ENCODE measurements around the gene ANKRD24. TPM values are rescaled to one million over a fixed set of nuclear protein-coding genes. Genes with fewer than 3 reads are reported as not detected.
"Not testable (repeated sequence)": the region's sequence is repeated elsewhere in the genome, so short reads cannot be mapped to it uniquely, and the experiment has no call there.

ANKRD24 gene
- 0.22 and 0.40 TPM in 2 replicates for total RNA-seq

DNA sequence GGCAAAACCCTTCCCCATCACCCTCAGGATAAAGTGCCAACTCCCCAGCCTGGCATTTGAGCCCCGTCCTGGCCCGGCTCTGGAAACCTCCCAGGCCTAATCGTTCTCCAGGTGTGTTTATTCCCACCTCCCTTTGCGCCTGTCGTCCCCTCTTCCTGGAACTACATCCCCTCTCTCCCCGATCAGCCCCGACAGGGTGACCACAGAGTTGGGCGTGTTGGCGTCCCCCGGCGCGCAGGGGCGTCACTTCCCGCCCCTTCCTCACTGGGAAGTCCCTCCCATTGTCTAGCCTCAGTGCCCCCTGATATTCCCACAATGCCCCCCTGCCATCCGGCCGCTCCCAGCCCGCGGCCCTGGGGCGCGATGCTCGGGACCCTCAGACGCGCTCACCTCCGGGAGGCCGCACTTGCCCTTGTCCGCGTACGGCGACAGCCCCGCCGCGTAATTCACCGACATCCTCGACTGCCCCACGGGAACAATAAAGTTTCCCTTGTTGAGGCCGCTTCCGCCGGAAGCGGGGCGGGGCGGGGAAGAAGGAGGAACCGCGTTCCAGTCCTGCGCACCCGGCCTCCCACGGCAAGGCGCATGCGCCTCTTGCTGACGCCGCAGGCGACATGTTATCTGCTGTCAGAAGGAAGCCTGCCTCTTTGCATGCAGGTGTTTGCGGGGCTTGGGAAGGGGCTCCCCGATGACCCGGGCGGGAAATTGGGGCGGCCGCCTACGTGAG, at the start of gene ANKRD24, which contains the start of gene SIRT6:
Gene ANKRD24 (plus strand): TSS at position 606 of the 727 bp plus-strand sequence. CDS start 3,737 bp downstream, outside the sequence.
Gene SIRT6 (minus strand): TSS at position 480 of the 727 bp plus-strand sequence. CDS start 24 bp downstream, at position 456.
- peak; percentile 96 to 98 for DNase-seq (ENCODE audit: low read depth in 2 of 2)

DNA sequence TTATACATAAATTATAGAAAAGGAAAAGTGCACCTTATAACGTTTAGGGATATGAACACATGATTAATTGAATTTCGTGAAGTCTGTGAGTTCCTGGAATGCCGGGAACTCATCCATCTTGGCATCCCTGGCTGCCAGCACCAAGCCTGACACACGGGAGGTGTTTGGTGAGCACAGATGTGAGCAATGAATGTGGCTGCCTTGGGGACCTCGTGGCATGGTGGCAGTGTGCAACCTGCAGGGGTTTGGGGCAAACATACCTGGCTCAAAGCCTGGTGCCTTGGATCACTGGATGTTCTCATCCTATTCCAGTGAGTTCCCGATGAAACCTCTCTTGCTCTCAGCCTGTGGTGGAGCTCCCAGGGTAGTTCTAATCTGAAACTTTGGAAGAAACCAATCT, 48.1 kb upstream of the ANKRD24 start:
- DNase-seq (ENCODE audit: low read depth in 2 of 2) = no peak

DNA sequence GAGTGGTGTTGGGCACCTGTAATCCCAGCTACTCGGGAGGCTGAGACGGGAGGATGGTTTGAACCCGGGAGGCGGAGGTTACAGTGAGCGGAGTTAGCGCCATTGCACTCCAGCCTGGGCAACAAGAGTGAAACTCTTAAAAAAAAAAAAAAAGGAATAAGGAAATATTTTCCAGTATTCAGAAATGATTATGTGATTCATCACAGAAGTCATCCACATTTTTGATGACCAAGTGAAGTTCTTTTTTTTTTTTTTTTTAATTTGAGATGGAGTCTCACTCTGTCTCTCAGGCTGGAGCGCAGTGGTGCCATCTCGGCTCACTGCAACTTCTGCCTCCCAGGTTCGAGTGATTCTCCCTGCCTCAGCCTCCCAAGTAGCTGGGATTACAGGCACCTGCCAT, 47.1 kb upstream of the ANKRD24 start:
- DNase-seq (ENCODE audit: low read depth in 2 of 2) = not testable (repeated sequence)

DNA sequence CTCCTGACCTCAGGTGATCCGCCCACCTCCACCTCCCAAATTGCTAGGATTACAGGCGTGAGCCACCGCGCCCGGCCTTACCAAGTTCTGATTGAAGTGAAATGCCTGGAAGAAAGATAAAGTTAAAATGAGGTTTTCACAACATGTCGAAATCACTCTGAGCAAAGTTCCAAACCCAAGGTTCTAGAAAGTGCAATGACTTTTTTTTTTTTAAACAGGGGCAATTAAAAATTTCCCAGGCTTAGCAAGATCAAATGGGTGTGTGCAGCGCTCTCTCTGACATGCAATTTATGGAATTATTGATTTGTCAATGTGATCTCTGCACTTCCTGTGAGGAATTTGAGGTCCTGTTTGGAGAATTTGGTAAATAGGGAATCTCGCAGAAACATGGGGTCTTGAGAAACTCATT, 45.8 kb upstream of the ANKRD24 start:
- DNase-seq (ENCODE audit: low read depth in 2 of 2) = no peak

DNA sequence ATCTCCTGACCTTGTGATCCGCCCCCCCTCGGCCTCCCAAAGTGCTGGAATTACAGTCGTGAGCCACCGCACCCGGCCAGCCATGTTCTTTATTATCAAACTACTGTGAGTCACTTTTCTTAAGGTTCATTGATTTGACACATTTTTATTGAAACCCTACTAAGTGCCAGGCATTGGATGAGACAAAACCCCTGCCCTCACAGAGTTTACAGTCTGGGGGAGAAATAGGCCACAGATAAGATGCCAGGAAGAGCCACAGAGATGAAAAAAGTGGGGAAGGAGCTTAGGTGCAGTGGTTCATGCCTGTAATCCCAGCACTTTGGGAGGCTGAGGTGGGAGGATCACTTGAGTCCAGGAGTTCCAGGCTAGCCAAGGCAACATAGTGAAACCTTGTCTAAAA, 44.0 kb upstream of the ANKRD24 start:
- DNase-seq (ENCODE audit: low read depth in 2 of 2) = no peak

DNA sequence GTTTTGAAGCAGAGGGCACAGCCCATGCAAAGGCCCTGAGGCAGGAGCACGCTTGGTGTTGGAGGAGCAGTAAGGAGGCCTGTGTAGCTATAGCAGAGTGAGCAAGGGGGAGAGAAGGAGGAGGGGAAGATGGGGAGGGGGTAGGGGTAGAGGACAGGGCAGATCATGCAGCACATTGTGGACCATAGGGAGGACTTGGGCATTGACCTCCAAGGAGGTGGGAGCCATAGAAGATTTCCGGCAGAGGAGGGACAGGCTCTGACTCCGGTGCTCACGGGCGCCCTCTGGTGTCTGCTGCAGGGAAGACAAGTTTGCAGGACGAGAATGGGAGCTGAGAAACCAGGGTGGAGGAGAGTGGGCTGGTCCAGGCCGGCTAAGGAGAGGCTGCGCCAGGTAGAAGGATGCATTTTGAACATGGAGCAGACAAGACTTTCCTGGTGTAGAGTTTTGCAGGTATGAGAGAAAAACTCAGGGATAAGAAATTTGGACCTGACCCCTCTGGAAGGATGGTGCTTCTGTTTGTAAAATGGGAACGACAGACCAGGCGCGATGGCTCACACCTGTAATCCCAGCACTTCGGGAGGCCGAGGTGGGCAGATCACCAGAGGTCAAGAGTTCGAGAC, 42.8 kb upstream of the ANKRD24 start:
- peak; percentile 58 to 60 for DNase-seq (ENCODE audit: low read depth in 2 of 2)

DNA sequence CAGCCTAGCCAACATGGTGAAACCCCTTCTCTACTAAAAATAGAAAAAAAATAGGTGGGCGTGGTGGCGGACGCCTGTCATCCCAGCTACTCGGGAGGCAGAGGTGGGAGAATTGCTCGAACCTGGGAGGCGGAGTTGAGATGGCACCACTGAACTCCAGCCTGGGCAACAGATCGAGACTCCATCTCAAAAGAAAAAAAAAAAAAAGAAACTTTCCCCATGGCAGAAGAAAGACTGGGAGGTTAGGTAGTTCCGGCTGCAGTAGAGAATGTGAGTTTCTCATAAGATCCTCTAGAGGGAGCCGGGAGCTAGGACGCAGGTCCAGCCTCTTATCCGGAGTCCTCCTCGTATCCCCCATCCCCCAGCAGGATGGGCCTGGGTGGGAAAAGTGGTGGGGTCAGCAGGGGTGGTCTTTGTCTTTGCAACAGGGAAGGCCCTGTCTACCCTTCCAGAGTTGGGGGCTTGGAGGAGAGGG, 42.2 kb upstream of the ANKRD24 start:
- peak; percentile 72 to 77 for DNase-seq (ENCODE audit: low read depth in 2 of 2)

DNA sequence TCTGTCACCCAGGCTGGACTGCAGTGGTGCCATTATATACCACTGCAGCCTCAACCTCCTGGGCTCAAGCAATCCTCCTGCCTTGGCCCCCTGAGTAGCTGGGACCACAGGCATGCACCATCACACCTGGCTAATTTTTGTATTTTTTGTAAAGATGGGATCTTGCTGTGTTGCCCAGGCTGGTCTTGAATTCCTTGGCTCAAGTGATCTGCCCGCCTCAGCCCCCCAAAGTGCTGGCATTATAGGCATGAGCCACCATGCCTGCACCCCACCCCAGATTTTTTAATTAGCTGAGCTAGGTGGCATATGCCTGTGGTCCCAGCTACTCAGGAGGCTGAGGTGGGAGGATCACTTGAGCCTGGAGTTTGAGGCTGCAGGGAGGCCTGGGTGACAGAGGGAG, 39.6 kb upstream of the ANKRD24 start:
- not testable (repeated sequence) for DNase-seq (ENCODE audit: low read depth in 2 of 2)

DNA sequence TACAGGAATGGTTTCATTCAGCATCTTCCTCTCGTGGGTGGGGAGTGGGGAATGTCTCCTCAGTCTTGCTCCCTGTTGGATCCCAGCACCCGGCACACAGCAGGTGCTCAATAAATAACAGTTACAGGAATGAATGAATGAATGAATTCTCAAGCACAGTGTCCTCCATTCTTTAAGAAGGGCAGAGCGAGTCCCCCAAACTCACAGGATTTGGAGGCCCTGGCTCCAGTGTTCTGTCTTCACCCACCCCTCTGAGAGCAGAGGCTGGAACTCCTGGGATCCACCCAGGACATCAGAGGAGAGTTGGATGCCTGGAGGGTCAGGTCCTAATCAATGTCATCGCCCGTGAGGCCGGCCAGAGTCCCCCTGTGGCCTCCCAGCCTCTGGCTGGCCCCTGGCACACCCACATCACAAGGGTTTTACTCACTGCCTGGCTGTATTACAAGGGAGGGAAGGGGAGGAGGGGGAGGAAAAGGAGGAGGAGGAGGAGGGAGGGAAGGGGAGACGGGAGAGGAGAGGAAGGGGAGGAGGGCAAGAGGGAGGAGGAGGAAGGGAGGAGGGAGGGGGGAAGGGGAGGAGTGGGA, 37.7 kb upstream of the ANKRD24 start:
- peak in 1 of 2 donors; percentile 21 for DNase-seq (ENCODE audit: low read depth in 2 of 2)

DNA sequence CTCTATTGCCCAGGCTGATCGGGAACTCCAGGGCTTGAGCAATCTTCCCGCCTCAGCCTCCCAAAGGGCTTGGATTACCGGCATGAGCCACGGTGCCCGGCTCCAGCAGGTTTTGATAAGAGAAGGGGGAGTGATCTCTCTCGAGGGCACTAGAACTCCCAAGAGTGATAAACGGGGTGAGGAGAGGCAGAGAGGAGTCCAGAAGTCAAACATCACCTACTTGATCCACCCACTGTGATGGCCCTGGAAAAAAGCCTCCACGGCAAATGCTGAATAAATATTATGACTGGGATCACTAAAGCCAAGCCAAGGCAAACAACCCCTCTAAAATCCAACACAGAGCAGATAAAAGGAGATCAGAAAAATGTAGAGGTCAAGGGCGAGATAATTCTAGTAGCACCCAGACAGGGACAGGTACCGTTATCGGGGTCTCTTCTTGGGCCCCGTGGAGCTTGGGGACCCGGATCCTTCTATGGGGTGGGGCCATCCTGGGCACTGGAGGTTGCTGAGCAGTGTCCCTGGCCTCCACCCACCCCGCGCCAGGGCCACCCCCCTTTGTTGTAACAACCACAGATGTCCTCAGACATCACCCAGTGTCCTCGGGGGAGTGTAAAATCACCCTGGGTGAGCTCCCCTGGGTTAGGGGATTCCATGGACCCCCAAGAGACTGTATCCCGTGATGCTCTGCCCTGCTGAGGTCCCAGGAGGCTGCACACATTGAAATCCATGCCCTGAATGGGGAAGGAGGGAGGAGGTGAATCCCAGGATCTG, 32.8 kb upstream of the ANKRD24 start:
- peak in 1 of 2 donors; percentile 16 for DNase-seq (ENCODE audit: low read depth in 2 of 2)

DNA sequence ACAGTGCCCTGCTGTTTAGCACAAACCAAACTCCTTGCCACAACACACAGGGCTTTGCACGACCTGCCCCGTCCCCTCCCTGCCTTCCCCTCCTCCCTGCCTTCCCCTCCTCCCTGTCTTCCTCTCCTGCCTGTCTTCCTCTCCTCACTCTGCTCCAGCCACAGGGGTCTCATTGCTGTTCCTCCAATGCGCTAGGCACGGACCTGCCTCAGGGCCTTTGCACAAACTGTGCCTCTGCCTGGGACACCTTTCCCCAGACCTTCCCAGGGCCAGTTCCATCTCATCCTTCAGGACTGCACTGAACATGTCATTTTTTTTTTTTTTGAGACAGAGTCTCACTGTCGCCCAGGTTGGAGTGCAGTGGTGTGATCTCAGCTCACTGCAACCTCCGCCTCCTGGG, 30.9 kb upstream of the ANKRD24 start:
- no peak for DNase-seq (ENCODE audit: low read depth in 2 of 2)

DNA sequence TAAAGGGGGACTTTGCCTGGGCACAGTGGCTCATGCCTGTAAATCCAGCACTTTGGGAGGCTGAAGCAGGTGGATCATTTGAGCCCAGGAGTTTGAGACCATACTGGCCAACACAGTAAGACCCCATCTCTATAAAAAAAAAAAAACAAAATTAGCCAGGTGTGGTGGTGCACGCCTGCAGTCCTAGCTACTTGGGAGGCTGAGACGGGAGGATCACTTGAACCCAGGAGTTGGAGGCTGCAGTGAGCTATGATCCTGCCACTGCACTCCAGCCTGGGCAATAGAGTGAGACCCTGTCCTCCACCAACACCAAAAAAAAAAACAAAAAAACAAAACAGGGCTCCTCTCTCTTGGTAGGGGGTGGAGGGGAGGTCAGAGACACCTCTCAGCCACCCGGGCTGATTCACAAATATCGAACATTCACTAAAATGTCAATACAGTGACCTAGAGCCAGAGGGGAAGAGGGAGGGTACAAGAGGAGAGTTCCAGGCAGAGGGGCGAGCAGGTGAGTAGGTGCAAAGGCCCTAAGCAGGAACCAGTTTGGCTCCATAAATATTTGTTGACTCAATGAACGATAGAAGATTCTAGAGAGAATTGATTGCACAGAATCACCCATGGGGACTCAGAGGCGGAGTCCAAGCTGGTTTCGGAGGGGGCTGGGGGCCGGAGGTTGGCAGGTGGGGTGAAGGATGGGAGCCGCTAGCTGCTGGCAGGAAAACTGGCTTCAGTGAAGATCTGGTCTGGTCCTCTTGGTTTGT, 30.1 kb upstream of the ANKRD24 start:
- no peak for DNase-seq (ENCODE audit: low read depth in 2 of 2)

DNA sequence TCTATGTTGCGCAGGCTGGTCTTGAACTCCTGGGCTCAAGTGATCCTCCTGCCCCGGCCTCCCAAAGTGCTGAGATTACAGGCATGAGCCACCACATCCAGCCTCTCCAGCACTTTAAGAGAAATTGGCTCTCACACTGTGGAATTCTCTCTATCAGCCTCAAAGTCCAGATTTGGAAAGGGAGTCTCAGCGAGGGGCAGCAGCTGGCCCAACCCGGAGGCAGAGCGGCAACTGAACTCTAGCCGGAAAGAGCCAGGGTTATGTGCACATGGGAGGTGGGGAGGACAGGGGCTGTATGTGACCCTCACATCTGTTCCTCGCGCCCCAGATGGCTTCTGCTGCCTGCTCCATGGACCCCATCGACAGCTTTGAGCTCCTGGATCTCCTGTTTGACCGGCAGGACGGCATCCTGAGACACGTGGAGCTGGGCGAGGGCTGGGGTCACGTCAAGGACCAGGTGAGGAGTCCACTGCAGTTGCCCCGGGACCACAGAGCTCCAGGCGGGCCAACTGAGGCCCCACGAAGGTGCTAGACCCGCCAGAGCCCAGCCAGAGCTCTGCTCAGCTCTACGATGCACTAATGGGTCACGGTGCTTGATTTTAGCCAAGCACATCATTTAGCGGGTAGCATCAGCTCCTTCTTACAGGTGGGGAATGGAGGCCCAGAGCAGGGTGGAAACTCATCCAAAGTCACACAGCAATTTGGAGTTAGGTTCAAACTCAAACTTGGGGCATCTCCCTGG, 27.7 kb upstream of the ANKRD24 start:
- DNase-seq (ENCODE audit: low read depth in 2 of 2) = no peak

DNA sequence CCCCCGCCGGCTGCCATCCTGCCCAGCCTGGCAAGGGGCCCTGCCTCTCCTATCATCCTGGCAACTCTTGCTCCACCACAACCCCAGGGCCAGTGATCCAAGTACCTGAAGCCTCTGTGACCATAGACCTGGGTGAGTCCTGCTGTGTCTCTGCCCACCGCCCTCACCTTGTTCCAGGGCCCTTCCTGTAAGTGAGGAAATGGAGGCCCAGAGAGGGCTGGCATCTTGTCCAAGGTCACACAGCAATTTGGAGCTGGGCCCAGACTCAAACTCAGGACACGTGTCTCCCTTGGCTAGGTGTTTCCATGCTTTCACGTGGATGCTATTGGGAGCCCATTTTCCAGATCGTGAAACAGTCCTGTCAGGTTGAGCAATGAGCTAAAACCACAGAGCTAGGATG, 25.3 kb upstream of the ANKRD24 start:
- DNase-seq (ENCODE audit: low read depth in 2 of 2) = no peak

DNA sequence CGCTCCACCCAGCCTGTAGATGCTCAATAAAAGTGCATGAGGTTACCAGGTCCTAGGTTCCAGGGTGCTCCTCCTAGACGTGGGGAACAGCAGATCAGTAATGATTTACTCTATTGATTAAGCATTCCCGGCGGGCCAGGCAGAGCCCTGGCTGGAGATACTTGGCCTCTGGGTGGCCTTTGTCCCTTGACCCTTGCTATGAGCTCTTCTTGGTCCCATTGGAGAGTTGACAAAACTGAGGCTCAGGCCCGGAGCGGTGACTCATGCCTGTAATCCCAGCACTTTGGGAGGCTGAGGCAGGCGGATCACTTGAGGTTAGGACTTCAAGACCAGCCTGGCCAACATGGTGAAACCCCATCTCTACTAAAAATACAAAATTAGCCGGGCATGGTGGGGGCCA, 24.5 kb upstream of the ANKRD24 start:
- not testable (repeated sequence) for DNase-seq (ENCODE audit: low read depth in 2 of 2)

DNA sequence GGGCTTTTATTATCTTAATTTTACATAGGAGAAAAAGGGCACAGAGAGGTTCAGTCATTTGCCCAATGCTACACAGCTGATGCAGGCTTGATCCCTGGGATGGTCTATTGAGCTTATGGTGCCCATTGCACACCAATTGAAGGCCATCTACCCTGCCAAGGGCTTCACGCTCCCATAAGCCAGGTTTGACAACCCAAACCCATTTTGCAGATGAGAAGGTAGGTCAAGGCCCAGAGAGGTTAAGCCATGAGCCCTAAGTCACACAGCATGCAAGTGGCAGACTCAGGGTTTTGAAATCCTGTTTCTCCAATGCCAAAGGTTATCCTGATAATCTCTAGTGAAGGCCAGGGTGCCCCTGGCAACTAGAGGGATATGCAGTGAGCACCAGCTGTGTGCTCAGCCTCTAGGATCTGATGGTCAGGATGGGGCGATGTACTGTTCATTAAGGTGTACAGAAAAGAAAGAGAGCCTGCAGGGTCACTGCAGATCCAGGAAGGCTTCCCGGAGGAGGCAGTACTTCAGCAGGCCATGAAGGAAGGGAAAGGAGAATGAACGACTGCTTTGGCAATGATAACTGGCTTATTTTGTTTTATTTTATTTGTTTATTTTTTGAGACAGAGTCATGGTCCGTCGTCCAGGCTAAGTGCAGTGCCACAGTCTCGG, 20.9 kb upstream of the ANKRD24 start:
- DNase-seq (ENCODE audit: low read depth in 2 of 2) = no peak

DNA sequence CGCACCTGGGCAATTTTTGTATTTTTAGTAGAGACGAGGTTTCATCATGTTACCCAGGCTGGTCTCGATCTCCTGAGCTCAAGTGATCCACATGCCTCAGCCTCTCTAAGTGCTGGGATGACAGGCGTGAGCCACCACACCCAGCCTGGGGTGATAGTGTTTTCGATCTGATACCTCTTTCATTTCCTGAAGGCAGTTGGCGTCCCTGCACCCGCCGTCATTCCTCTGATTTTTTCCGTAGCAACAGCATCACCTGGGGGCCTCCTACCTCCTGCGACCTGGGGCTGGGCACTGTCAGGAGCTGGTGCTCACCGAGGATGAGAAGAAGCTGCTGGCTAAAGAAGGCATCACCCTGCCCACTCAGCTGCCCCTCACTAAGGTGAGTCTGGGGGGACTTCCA, 18.2 kb upstream of the ANKRD24 start:
- DNase-seq (ENCODE audit: low read depth in 2 of 2) = no peak

DNA sequence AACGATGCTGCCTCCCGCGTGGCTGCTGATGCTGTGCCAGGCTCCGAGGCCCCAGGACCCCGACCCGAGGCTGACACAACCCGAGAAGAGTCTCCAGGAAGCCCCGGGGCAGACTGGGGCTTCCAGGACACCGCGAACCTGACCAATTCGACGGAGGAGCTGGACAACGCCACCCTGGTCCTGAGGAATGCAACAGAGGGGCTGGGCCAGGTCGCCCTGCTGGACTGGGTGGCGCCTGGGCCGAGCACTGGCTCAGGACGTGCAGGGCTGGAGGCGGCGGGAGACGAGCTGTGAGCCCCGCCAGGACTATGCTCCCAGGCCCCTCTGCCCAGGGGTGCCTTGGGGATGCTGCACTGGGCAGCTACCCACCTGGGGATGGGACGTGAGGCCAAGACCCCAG, 10.8 kb upstream of the ANKRD24 start:
- DNase-seq (ENCODE audit: low read depth in 2 of 2) = no peak

DNA sequence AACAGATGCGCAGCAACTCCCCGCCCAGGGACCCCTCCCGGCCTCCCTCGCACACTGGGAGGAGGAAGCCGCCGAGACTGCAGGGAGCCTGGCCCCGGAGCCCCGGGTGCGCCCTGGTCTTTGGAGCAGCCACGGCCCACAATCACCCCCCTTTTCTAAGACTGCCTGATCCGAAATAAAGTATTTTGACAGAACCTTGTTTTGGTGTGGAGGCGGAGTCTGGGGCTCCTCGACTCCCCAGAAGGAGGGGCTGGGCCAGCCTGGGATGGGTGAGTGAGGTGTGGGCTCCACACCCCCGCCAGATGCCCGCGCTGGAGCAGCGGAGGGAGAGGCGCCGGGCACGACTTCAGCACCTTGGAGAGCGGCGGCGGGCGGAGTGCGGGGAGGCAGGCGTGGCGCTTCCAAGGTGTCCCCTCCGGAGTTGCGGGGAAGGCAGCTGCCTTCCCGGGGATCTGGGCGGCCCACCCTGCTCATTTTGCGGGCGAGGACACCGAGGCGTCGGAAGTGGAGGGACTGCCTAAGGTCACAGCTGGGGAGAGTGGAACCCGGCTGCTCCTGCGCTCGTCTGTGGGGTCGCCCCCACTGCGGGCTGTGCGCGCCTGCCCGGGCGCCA, 9.5 kb upstream of the ANKRD24 start:
- peak; percentile 51 to 62 for DNase-seq (ENCODE audit: low read depth in 2 of 2)
